Fibroblast of skin of left biceps (primary cell): Measurements from ENCODE around the gene RAB15.

Experiments
- DNase-seq, 2 experiments: peaks; one replicate each; pipeline ENCODE4 v3.0.0-alpha.2; 2013; ENCODE audit warnings: low read depth in 2 of 2

The RAB15 gene

GRCh38 chr14:64955297-64955696 is 16.8 kb downstream of the RAB15 start:
- DNase-seq, result no peak

GRCh38 chr14:64954491-64955240 is 17.5 kb downstream of the RAB15 start:
- no peak for DNase-seq

GRCh38 chr14:64953661-64954060 is 18.5 kb downstream of the RAB15 start:
- DNase-seq, result no peak

- no peak for DNase-seq
Observed at GRCh38 chr14:64953310-64953654, 18.9 kb downstream of the RAB15 start.

GRCh38 chr14:64952598-64953309 is 19.4 kb downstream of the RAB15 start:
- DNase-seq, result no peak

- DNase-seq, result no peak
Observed at GRCh38 chr14:64951724-64952123, 20.4 kb downstream of the RAB15 start.

GRCh38 chr14:64951291-64951690 is 20.8 kb downstream of the RAB15 start:
- no peak for DNase-seq

GRCh38 chr14:64950889-64951288 is 21.2 kb downstream of the RAB15 start:
- no peak for DNase-seq

- no peak for DNase-seq
Observed at GRCh38 chr14:64948612-64949210, 23.4 kb downstream of the RAB15 start.

GRCh38 chr14:64947710-64948611 is 24.2 kb downstream of the RAB15 start:
- no peak for DNase-seq

GRCh38 chr14:64946310-64947045 is 25.7 kb downstream of the RAB15 start:
- no peak for DNase-seq

- DNase-seq, result no peak
Observed at GRCh38 chr14:64945431-64946178, 26.5 kb downstream of the RAB15 start.

- DNase-seq, result no peak
Observed at GRCh38 chr14:64944861-64945260, 27.3 kb downstream of the RAB15 start.

- DNase-seq, result no peak
Observed at GRCh38 chr14:64944041-64944440, 28.1 kb downstream of the RAB15 start.

GRCh38 chr14:64943556-64943955 is 28.6 kb downstream of the RAB15 start:
- no peak for DNase-seq

- DNase-seq, result no peak
Observed at GRCh38 chr14:64942531-64943111, 29.5 kb downstream of the RAB15 start, which contains the start of gene GPX2. TSS of gene GPX2 (minus strand) at chr14:64942745. CDS start at chr14:64942726, 19 bp downstream.

- DNase-seq, result no peak
Observed at GRCh38 chr14:64940336-64940910, 31.7 kb downstream of the RAB15 start.

GRCh38 chr14:64939817-64940190 is 32.3 kb downstream of the RAB15 start:
- DNase-seq, result no peak

- no peak for DNase-seq
Observed at GRCh38 chr14:64938972-64939816, 32.9 kb downstream of the RAB15 start.
